ENCODE results near the gene SPEM3.

Gene SPEM3

DNA sequence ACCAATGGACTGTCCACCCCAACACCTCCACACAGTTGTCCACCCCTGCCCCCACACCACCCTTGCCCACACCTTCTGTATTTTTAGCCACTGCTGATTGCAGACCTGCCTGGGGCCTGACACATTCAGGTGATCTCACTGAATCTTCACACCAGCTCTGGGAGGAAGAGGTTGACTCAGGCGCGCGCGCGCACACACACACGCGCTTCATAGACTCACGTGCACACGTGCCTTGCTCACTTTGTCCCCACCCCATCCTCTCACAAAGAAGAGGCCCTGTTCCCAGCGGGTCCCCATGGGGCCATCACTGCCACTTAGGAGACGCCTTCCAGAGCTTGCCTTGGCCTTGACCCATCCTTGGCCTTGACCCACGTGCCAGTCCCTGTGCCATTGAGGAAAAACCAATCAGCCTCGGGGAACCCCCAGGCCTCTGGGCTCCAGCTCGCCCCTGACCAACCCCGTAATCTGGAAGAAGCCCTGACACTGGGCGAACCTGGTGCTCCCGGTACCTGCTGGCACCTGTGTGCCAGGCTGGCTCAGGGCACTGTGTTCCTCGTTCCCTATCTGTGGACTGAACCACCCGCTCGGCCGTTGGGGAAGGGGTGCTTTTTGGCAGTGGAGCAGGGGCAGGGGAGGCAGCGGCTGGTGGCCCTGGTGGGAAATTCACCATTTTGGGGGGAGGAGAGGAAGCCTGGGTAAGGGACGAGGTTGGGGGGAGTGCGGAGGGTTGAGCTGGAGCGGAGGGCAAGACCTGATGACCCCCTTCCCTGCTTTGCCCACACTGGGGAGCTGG is 17.8 kb upstream of the SPEM3 start:
- H3K36me3 ChIP-seq (ENCODE audit: control insufficient read depth in 2 of 2, insufficient read depth in 2 of 2, low read length in 2 of 2): peaks cover 16 to 18% of the 10 kb centered on the region in 2 donors
- no peaks in the 10 kb centered on the region for H3K9me3 ChIP-seq (ENCODE audit: control insufficient read depth in 2 of 2, low read length in 2 of 2)
- H3K27me3 ChIP-seq (ENCODE audit: control insufficient read depth in 1 of 2, insufficient read depth in 2 of 2, low read length in 2 of 2): no peaks in the 10 kb centered on the region
- H3K4me3 ChIP-seq (ENCODE audit: low read length in 2 of 2): no peak overlapping the region
- no peak overlapping the region for H3K27ac ChIP-seq (ENCODE audit: low read length)
- H3K9ac ChIP-seq (ENCODE audit: low read length in 2 of 2): no peak overlapping the region
- peaks cover 3% of the 10 kb centered on the region for H3K4me1 ChIP-seq (ENCODE audit: control insufficient read depth, insufficient read depth, low read length)

DNA sequence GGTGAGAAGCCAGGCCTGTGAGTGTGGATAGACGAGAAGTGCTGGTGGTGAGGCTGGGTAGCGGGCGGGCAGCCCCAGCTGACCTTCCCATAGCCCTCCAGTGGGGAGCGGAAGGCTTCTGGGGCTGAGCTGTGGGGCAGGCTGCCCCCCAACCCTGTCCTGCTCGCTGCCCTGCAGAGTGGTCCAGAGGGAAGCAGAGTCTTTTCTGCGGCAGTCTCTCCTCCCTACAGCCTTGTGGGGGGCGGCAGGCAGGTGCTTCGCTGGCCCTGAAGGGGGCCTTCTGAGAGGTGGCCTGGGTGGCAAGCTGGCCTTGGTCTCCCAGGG is 17.3 kb upstream of the SPEM3 start:
- H3K27ac ChIP-seq (ENCODE audit: low read length): no peak overlapping the region
- peaks cover 16 to 18% of the 10 kb centered on the region in 2 donors for H3K36me3 ChIP-seq (ENCODE audit: control insufficient read depth in 2 of 2, insufficient read depth in 2 of 2, low read length in 2 of 2)
- H3K27me3 ChIP-seq (ENCODE audit: control insufficient read depth in 1 of 2, insufficient read depth in 2 of 2, low read length in 2 of 2): no peaks in the 10 kb centered on the region
- H3K9me3 ChIP-seq (ENCODE audit: control insufficient read depth in 2 of 2, low read length in 2 of 2): no peaks in the 10 kb centered on the region
- no peaks in the 10 kb centered on the region for H3K4me1 ChIP-seq (ENCODE audit: control insufficient read depth, insufficient read depth, low read length)
- H3K4me3 ChIP-seq (ENCODE audit: low read length in 2 of 2): no peak overlapping the region
- H3K9ac ChIP-seq (ENCODE audit: low read length in 2 of 2): no peak overlapping the region

DNA sequence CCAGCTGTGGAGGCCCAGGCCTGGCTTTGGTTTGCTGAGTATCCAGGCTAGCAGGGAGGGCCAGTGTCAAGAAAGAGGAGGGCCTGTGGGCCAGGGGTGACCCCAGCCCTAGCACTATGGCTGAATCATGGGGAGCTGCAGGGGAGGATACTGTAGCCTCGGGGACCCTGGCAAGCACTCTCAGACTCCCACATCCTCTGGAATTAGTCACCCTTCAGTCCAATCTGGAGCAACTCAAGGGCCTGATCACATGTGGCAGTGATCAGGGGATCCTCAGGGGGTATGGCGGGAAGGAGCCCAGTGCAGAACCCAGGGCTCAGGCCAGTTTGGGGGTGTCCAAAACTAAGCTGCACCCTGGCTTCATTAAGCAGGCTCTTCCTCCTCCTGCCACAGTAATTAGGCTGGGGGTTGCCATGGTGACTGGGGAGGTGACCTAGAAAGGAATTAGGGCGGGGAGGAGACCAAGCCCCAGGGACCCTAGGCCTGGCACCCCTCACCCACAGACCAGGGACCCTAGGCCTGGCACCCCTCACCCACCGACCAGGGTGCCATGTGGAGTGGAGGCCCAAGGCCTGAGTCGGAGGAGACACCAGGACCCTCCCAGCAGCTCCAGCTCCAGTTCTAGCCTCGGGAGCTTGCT is 15.2 kb upstream of the SPEM3 start:
- H3K9ac ChIP-seq (ENCODE audit: low read length in 2 of 2): no peak overlapping the region
- H3K4me1 ChIP-seq (ENCODE audit: control insufficient read depth, insufficient read depth, low read length): no peaks in the 10 kb centered on the region
- H3K27ac ChIP-seq (ENCODE audit: low read length): no peak overlapping the region
- no peaks in the 10 kb centered on the region for H3K27me3 ChIP-seq (ENCODE audit: control insufficient read depth in 1 of 2, insufficient read depth in 2 of 2, low read length in 2 of 2)
- H3K4me3 ChIP-seq (ENCODE audit: low read length in 2 of 2): no peak overlapping the region
- no peaks in the 10 kb centered on the region for H3K9me3 ChIP-seq (ENCODE audit: control insufficient read depth in 2 of 2, low read length in 2 of 2)
- H3K36me3 ChIP-seq (ENCODE audit: control insufficient read depth in 2 of 2, insufficient read depth in 2 of 2, low read length in 2 of 2): peaks cover 16 to 20% of the 10 kb centered on the region in 2 donors

DNA sequence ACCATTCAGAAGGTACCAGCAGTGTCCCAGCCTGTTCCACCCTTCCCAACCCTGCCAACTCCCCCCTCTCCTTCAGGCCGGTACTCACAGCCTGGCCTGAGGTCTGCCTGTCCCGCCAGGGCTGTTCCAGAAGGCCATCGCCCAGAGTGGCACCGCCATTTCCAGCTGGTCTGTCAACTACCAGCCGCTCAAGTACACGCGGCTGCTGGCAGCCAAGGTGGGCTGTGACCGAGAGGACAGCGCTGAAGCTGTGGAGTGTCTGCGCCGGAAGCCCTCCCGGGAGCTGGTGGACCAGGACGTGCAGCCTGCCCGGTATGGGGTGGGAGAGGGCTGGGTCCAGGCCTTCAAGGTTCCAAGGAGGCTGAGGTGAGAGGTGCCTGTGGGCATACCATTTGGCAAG is 13.8 kb upstream of the SPEM3 start:
- no peak overlapping the region for H3K9ac ChIP-seq (ENCODE audit: low read length in 2 of 2)
- H3K36me3 ChIP-seq (ENCODE audit: control insufficient read depth in 2 of 2, insufficient read depth in 2 of 2, low read length in 2 of 2): peaks cover 10 to 12% of the 10 kb centered on the region in 2 donors
- H3K9me3 ChIP-seq (ENCODE audit: control insufficient read depth in 2 of 2, low read length in 2 of 2): no peaks in the 10 kb centered on the region
- no peak overlapping the region for H3K27ac ChIP-seq (ENCODE audit: low read length)
- no peak overlapping the region for H3K4me3 ChIP-seq (ENCODE audit: low read length in 2 of 2)
- H3K4me1 ChIP-seq (ENCODE audit: control insufficient read depth, insufficient read depth, low read length): no peaks in the 10 kb centered on the region
- no peaks in the 10 kb centered on the region for H3K27me3 ChIP-seq (ENCODE audit: control insufficient read depth in 1 of 2, insufficient read depth in 2 of 2, low read length in 2 of 2)

DNA sequence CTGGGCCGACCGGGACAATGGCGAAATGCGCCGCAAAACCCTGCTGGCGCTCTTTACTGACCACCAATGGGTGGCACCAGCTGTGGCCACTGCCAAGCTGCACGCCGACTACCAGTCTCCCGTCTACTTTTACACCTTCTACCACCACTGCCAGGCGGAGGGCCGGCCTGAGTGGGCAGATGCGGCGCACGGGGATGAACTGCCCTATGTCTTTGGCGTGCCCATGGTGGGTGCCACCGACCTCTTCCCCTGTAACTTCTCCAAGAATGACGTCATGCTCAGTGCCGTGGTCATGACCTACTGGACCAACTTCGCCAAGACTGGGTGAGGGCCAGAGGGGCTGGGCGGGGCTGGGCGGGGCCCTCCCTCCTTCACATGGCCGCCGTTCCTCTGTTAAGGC is 12.9 kb upstream of the SPEM3 start:
- H3K9me3 ChIP-seq (ENCODE audit: control insufficient read depth in 2 of 2, low read length in 2 of 2): no peaks in the 10 kb centered on the region
- no peaks in the 10 kb centered on the region for H3K27me3 ChIP-seq (ENCODE audit: control insufficient read depth in 1 of 2, insufficient read depth in 2 of 2, low read length in 2 of 2)
- no peak overlapping the region for H3K27ac ChIP-seq (ENCODE audit: low read length)
- H3K36me3 ChIP-seq (ENCODE audit: control insufficient read depth in 2 of 2, insufficient read depth in 2 of 2, low read length in 2 of 2): peaks cover 7 to 8% of the 10 kb centered on the region in 2 donors
- H3K9ac ChIP-seq (ENCODE audit: low read length in 2 of 2): no peak overlapping the region
- no peaks in the 10 kb centered on the region for H3K4me1 ChIP-seq (ENCODE audit: control insufficient read depth, insufficient read depth, low read length)
- H3K4me3 ChIP-seq (ENCODE audit: low read length in 2 of 2): no peak overlapping the region

DNA sequence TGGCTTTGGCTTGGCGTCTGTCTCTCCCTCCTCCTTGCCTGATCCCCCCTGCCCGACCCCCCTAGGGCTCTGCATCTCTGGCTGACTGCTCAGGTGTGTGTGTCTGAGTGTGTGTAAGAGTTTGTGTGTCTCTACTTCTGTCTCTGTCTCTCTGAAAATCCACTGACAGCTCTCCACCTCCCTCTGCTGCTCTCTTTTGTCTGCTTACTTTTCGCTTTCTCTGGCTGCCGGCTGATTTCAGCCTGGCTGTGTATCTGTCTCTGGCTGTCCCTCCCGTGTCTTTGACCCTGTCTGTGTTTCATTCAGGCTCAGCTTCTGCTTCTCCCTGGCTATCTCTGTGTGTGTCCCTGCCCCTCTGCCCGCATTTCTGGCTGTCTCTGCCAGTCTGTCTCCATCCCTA is 12.3 kb upstream of the SPEM3 start:
- no peak overlapping the region for H3K9ac ChIP-seq (ENCODE audit: low read length in 2 of 2)

DNA sequence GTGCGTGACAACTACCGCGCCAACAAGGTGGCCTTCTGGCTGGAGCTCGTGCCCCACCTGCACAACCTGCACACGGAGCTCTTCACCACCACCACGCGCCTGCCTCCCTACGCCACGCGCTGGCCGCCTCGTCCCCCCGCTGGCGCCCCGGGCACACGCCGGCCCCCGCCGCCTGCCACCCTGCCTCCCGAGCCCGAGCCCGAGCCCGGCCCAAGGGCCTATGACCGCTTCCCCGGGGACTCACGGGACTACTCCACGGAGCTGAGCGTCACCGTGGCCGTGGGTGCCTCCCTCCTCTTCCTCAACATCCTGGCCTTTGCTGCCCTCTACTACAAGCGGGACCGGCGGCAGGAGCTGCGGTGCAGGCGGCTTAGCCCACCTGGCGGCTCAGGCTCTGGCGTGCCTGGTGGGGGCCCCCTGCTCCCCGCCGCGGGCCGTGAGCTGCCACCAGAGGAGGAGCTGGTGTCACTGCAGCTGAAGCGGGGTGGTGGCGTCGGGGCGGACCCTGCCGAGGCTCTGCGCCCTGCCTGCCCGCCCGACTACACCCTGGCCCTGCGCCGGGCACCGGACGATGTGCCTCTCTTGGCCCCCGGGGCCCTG is 11.5 kb upstream of the SPEM3 start:
- Histone ChIP-seq H3K27me3 (ENCODE audit: control insufficient read depth in 1 of 2, insufficient read depth in 2 of 2, low read length in 2 of 2) (no peaks in the 10 kb centered on the region), H3K9me3 (ENCODE audit: control insufficient read depth in 2 of 2, low read length in 2 of 2) (no peaks in the 10 kb centered on the region), H3K27ac (ENCODE audit: low read length) (no peak overlapping the region), H3K4me1 (ENCODE audit: control insufficient read depth, insufficient read depth, low read length) (no peaks in the 10 kb centered on the region), H3K4me3 (ENCODE audit: low read length in 2 of 2) (no peak overlapping the region), H3K36me3 (ENCODE audit: control insufficient read depth in 2 of 2, insufficient read depth in 2 of 2, low read length in 2 of 2) (peaks cover 7 to 8% of the 10 kb centered on the region in 2 donors), H3K9ac (ENCODE audit: low read length in 2 of 2) (no peak overlapping the region)

More for the DNA sequence above, 12.3 kb upstream of the SPEM3 start:
- no peak overlapping the region for H3K27ac ChIP-seq (ENCODE audit: low read length)
- no peaks in the 10 kb centered on the region for H3K9me3 ChIP-seq (ENCODE audit: control insufficient read depth in 2 of 2, low read length in 2 of 2)
- H3K27me3 ChIP-seq (ENCODE audit: control insufficient read depth in 1 of 2, insufficient read depth in 2 of 2, low read length in 2 of 2): no peaks in the 10 kb centered on the region
- no peaks in the 10 kb centered on the region for H3K4me1 ChIP-seq (ENCODE audit: control insufficient read depth, insufficient read depth, low read length)
- peaks cover 7 to 8% of the 10 kb centered on the region in 2 donors for H3K36me3 ChIP-seq (ENCODE audit: control insufficient read depth in 2 of 2, insufficient read depth in 2 of 2, low read length in 2 of 2)
- H3K4me3 ChIP-seq (ENCODE audit: low read length in 2 of 2): no peak overlapping the region

DNA sequence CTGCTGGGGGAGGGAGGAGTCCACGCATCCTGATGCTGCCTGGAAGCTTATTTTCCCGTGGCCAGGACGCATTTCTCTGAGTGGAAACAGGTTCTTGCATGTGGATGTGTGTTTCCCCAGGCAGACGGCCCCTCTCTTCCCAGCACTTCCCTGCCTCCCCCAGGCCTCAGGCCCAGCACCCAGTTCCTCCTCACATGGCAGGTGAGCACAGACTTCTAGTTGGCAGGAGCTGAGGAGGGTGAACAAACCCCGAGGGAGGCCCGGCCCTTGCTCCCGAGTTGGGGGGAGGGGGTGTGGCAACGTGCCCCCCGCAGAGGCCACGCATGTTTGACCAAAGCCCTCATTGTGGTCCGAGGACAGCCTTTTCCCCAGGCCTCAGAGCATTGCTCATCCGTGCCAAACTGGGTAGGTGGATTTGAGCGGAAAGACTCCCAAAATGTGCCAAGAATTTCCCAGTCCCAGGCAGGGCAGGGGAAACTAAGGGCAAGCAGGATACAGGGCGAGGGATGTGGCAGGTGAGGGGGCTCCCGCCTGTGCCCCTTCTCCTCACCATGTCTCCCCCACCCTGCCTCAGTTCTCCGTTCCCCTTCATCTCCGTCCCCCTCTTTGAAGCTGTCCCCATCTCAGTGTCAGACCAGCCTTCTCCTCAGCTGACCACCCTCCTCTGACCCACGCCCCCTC is 10.0 kb upstream of the SPEM3 start:
- Histone ChIP-seq H3K4me1 (ENCODE audit: control insufficient read depth, insufficient read depth, low read length) (no peaks in the 10 kb centered on the region), H3K9ac (ENCODE audit: low read length in 2 of 2) (no peak overlapping the region), H3K9me3 (ENCODE audit: control insufficient read depth in 2 of 2, low read length in 2 of 2) (no peaks in the 10 kb centered on the region), H3K4me3 (ENCODE audit: low read length in 2 of 2) (no peak overlapping the region), H3K27me3 (ENCODE audit: control insufficient read depth in 1 of 2, insufficient read depth in 2 of 2, low read length in 2 of 2) (no peaks in the 10 kb centered on the region), H3K36me3 (ENCODE audit: control insufficient read depth in 2 of 2, insufficient read depth in 2 of 2, low read length in 2 of 2) (peaks cover 7 to 8% of the 10 kb centered on the region in 2 donors), H3K27ac (ENCODE audit: low read length) (no peak overlapping the region)

DNA sequence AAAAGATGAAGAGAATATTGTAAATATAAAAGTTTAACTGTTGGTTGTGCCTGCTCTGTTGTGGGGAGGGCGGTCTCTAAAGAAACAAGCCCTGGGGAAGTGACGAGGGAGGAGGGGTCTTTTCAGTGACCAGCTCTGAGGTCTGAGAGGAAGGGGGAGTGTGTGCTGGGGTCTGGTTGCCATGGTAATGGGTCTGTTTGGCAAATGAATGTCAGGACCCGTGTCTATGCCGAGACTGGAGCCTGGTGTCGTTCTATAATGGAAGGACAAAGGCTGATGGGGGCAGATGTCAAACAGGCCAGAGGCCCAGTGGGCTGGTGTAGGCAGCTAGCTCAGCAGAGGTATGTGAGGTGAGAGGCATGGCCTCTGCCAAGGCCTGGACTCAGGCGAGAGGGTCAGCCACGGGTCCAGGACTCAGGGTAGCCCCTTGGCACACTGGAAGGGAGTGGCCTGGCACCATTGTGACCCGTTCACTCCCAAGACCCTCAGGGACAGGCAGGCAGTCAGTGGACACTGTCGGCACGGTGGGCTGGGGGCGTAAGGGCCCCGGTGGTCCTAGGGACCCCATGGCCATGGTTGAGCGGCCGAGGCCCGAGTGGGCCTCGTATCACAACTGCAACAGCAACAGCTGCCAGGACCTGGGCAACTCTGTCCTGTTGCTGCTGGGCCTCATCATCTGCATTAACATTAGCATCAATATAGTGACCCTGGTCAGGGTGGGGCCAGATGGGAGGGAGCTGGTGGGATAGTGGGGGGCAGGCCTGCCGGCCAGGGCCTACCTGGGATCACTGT is 8.6 kb upstream of the SPEM3 start, which contains the start of gene SPEM1:
Gene SPEM1 (plus strand): TSS at position 506 of the 792 bp plus-strand sequence. CDS start 61 bp downstream, at position 567.
- Histone ChIP-seq H3K27me3 (ENCODE audit: control insufficient read depth in 1 of 2, insufficient read depth in 2 of 2, low read length in 2 of 2) (no peaks in the 10 kb centered on the region), H3K36me3 (ENCODE audit: control insufficient read depth in 2 of 2, insufficient read depth in 2 of 2, low read length in 2 of 2) (peaks cover 5% of the 10 kb centered on the region in 2 donors), H3K4me1 (ENCODE audit: control insufficient read depth, insufficient read depth, low read length) (no peaks in the 10 kb centered on the region), H3K27ac (ENCODE audit: low read length) (no peak within 1 kb of the TSS), H3K9ac (ENCODE audit: low read length in 2 of 2) (no peak within 1 kb of the TSS), H3K4me3 (ENCODE audit: low read length in 2 of 2) (no peak within 1 kb of the TSS), H3K9me3 (ENCODE audit: control insufficient read depth in 2 of 2, low read length in 2 of 2) (no peaks in the 10 kb centered on the region)

DNA sequence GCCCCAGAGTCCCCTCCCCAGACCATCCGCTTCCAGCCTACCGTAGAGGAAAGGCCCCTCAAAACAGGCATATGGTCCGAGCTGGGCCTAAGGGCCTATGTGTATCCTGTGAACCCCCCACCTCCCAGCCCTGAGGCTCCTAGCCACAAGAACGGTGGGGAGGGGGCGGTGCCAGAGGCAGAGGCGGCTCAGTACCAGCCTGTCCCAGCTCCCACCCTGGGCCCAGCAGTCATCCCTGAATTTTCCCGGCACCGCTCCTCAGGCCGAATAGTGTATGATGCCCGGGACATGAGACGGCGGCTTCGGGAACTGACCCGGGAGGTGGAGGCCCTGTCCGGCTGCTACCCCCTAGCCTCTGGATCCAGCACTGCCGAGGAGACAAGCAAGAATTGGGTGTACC is 7.5 kb upstream of the SPEM3 start:
- no peak overlapping the region for H3K4me3 ChIP-seq (ENCODE audit: low read length in 2 of 2)
- no peaks in the 10 kb centered on the region for H3K9me3 ChIP-seq (ENCODE audit: control insufficient read depth in 2 of 2, low read length in 2 of 2)
- H3K27me3 ChIP-seq (ENCODE audit: control insufficient read depth in 1 of 2, insufficient read depth in 2 of 2, low read length in 2 of 2): no peaks in the 10 kb centered on the region
- no peaks in the 10 kb centered on the region for H3K4me1 ChIP-seq (ENCODE audit: control insufficient read depth, insufficient read depth, low read length)
- peaks cover 0 to 2% of the 10 kb centered on the region in 2 donors for H3K36me3 ChIP-seq (ENCODE audit: control insufficient read depth in 2 of 2, insufficient read depth in 2 of 2, low read length in 2 of 2)
- no peak overlapping the region for H3K9ac ChIP-seq (ENCODE audit: low read length in 2 of 2)
- H3K27ac ChIP-seq (ENCODE audit: low read length): no peak overlapping the region
